Glutamatergic neuron (in vitro differentiated cells): ENCODE data around the gene GPR15. TPM values are rescaled to one million over a fixed set of nuclear protein-coding genes. Genes with fewer than 3 reads are reported as not detected.

Source experiments
- DNase-seq: peaks from one replicate; pipeline ENCODE4 v3.0.0; 2022
- H3K27ac Mint-ChIP-seq: one replicate; pipeline ENCODE4 v1.8.0; 2020; ENCODE audit warnings: mild to moderate bottlenecking, mixed read lengths, inconsistent platforms; ENCODE audit not compliant: unreplicated experiment
- H3K27me3 Mint-ChIP-seq: one replicate; pipeline ENCODE4 v1.8.0; 2020; ENCODE audit warnings: mild to moderate bottlenecking, moderate library complexity, mixed read lengths, inconsistent platforms; ENCODE audit not compliant: unreplicated experiment
- H3K36me3 Mint-ChIP-seq: one replicate; pipeline ENCODE4 v1.8.0; 2020; ENCODE audit warnings: mild to moderate bottlenecking, mixed read lengths, inconsistent platforms; ENCODE audit not compliant: unreplicated experiment
- H3K4me1 Mint-ChIP-seq: one replicate; pipeline ENCODE4 v1.8.0; 2020; ENCODE audit warnings: mild to moderate bottlenecking, low read depth, mixed read lengths, inconsistent platforms; ENCODE audit not compliant: unreplicated experiment
- H3K4me3 Mint-ChIP-seq: one replicate; pipeline ENCODE4 v1.8.0; 2020; ENCODE audit warnings: mild to moderate bottlenecking, mixed read lengths, inconsistent platforms; ENCODE audit not compliant: unreplicated experiment
- H3K9me3 Mint-ChIP-seq: one replicate; pipeline ENCODE4 v1.8.0; 2020; ENCODE audit warnings: mild to moderate bottlenecking, moderate library complexity, mixed read lengths, inconsistent platforms; ENCODE audit not compliant: unreplicated experiment
- total RNA-seq: library from RNA; stranded (reverse); fragmentation: NEBNext Ultra II Directional; extraction: Animal tissue kit (Norgen Biotek cat#: 25700); gene quantifications from one replicate; pipeline ENCODE4 v1.2.1, GENCODE V29; 2021; ENCODE audit not compliant: unreplicated experiment
- TF ChIP-seq, protein P1 (sequence below): fragments of 200-600 bp; sonication (generic); IDR thresholded peaks from one replicate; pipeline ENCODE4 v1.5.0; 2021; ENCODE audit not compliant: partially characterized antibody, unreplicated experiment

Gene GPR15
- total RNA-seq, 1 donor from 2014 or later = not detected

DNA sequence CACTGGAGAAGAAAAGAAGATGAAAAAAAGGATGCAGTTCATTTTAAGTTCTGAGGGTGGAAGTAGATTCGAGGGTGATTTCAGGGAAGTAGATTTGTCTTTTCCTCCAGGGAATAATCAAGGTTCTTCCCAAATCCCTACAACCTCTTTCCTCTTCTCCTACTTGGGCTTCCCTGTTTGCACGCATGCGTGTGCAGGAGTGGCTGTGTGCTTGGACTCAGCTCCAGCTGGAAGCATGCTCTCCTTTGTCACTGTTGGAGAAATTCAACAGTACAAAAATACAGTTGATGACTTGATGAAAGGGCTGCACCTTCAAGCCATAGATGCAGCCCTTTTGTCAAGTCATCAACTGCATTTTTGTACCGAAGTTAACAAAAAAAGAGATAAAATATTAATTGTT, 30.5 kb upstream of the GPR15 start:
- H3K4me3 Mint-ChIP-seq = no peak overlapping the region
- H3K27ac Mint-ChIP-seq = no peak overlapping the region
- TF ChIP-seq, protein P1, sequence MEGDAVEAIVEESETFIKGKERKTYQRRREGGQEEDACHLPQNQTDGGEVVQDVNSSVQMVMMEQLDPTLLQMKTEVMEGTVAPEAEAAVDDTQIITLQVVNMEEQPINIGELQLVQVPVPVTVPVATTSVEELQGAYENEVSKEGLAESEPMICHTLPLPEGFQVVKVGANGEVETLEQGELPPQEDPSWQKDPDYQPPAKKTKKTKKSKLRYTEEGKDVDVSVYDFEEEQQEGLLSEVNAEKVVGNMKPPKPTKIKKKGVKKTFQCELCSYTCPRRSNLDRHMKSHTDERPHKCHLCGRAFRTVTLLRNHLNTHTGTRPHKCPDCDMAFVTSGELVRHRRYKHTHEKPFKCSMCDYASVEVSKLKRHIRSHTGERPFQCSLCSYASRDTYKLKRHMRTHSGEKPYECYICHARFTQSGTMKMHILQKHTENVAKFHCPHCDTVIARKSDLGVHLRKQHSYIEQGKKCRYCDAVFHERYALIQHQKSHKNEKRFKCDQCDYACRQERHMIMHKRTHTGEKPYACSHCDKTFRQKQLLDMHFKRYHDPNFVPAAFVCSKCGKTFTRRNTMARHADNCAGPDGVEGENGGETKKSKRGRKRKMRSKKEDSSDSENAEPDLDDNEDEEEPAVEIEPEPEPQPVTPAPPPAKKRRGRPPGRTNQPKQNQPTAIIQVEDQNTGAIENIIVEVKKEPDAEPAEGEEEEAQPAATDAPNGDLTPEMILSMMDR = no peak
- DNase-seq = no peak
- H3K4me1 Mint-ChIP-seq = no peaks in the 10 kb centered on the region
- H3K27me3 Mint-ChIP-seq = no peaks in the 10 kb centered on the region
- H3K9me3 Mint-ChIP-seq = no peaks in the 10 kb centered on the region
- no peaks in the 10 kb centered on the region for H3K36me3 Mint-ChIP-seq

DNA sequence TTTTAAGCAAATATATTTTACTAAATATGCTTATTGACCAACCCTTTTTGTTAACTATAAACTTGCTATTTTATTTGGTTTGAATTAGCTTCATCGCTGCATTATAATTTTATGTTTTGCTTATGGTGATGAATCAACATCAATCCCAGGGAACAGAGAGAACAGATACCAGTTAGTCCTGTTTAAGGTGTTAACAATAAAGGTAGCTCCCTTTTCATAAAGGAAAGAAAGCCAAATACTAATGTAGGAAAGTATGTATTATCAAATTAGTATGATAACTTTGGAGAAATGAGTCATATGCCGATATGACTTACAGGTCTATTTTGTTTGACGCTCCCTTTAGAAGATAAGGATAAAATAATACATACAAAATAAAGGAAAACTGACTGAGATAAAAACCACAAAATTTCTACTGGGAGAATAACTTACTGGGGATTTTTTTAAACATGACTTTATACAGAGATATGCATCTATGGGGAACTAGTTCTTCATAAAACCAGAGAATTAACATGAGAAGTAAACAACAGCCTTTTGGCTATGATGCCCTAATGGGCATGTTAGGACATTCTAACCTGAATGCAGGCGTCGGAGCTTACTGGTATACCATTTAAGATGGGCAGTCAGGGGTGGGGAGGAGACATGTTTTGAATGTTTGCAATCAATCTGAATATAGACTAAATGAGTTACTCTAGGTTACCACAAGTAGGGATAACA, 29.8 kb upstream of the GPR15 start:
- H3K27ac Mint-ChIP-seq = no peak overlapping the region
- no peaks in the 10 kb centered on the region for H3K27me3 Mint-ChIP-seq
- no peaks in the 10 kb centered on the region for H3K9me3 Mint-ChIP-seq
- no peaks in the 10 kb centered on the region for H3K36me3 Mint-ChIP-seq
- TF ChIP-seq, protein P1 = no peak
- DNase-seq = no peak
- no peaks in the 10 kb centered on the region for H3K4me1 Mint-ChIP-seq
- H3K4me3 Mint-ChIP-seq = no peak overlapping the region

DNA sequence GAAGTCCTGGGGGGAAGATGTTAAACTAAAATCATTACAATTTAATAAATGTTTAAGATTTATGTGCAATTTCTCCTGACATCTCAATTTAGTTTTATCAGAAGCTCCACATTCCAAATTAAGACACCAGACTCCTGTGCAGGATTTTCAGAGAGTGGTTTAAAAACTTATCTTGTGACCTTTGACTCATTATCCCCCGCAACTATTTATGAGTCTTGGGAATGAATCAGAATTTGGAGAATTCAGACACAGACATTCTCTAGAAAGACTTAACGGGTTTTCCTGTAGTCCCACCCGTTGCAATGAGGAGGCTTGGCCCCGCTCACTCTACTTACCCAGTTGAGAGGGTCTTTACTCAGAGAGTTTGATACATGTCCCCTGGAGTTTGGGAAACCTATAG, 27.2 kb upstream of the GPR15 start:
- DNase-seq = no peak
- no peaks in the 10 kb centered on the region for H3K27me3 Mint-ChIP-seq
- no peak overlapping the region for H3K27ac Mint-ChIP-seq
- H3K4me3 Mint-ChIP-seq = no peak overlapping the region
- no peaks in the 10 kb centered on the region for H3K4me1 Mint-ChIP-seq
- no peaks in the 10 kb centered on the region for H3K9me3 Mint-ChIP-seq
- TF ChIP-seq, protein P1 = no peak
- no peaks in the 10 kb centered on the region for H3K36me3 Mint-ChIP-seq

DNA sequence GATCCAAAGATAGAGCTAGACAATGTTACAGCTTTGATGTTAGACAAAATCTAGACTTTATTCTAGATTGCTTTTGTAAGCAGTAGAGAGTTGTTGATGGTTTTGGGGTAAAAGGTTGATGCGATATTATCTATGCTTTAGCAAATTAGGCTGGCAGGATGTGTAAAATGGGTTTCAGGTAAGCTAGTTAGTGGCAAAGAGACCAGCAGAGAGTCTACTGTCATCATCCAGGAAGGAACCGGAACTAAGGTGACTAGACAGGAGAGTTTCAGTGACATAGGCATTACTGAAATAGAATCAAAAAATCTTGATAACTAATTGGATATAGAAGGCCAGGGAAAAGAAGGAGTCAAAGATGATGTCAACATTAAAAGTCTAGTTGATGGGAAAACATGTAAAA, 23.2 kb upstream of the GPR15 start:
- Mint-ChIP-seq H3K36me3 (no peaks in the 10 kb centered on the region), H3K27ac (no peak overlapping the region), H3K9me3 (no peaks in the 10 kb centered on the region), H3K4me1 (no peaks in the 10 kb centered on the region), H3K4me3 (no peak overlapping the region), H3K27me3 (no peaks in the 10 kb centered on the region)
- no peak for DNase-seq
- TF ChIP-seq, protein P1 = no peak

DNA sequence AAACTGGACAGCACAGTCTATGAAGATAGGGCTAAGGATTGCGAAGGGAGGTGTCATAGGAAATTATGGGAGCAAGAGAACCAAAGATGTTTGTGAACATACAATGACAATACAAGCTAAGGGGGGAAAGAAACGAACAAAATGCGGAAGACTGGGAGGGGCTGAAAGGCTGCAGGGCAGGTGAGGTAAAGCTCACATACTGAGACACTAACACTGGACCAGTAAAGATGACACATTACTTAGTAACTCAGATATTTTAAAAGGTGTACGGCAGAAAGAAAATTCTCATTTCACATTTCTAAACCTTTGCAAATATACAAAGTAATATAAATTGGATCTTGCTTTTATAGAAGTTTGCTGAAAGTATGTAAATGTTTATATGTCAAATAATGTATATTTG, 19.2 kb upstream of the GPR15 start:
- TF ChIP-seq, protein P1 = no peak
- H3K27ac Mint-ChIP-seq = no peak overlapping the region

More for the DNA sequence above, 19.2 kb upstream of the GPR15 start:
- H3K36me3 Mint-ChIP-seq = no peaks in the 10 kb centered on the region
- no peaks in the 10 kb centered on the region for H3K4me1 Mint-ChIP-seq
- H3K27me3 Mint-ChIP-seq = no peaks in the 10 kb centered on the region
- DNase-seq = no peak
- H3K4me3 Mint-ChIP-seq = no peak overlapping the region
- no peaks in the 10 kb centered on the region for H3K9me3 Mint-ChIP-seq
